Glutamatergic neuron (in vitro differentiated cells): Measurements from ENCODE around the gene CHN2. TPM values are rescaled to one million over a fixed set of nuclear protein-coding genes. Genes with fewer than 3 reads are reported as not detected.

ENCODE experiments used
- DNase-seq: peaks from one replicate; pipeline ENCODE4 v3.0.0; 2022
- H3K27ac Mint-ChIP-seq: one replicate; pipeline ENCODE4 v1.8.0; 2020; ENCODE audit warnings: mild to moderate bottlenecking, mixed read lengths, inconsistent platforms; ENCODE audit not compliant: unreplicated experiment
- H3K27me3 Mint-ChIP-seq: one replicate; pipeline ENCODE4 v1.8.0; 2020; ENCODE audit warnings: mild to moderate bottlenecking, moderate library complexity, mixed read lengths, inconsistent platforms; ENCODE audit not compliant: unreplicated experiment
- H3K36me3 Mint-ChIP-seq: one replicate; pipeline ENCODE4 v1.8.0; 2020; ENCODE audit warnings: mild to moderate bottlenecking, mixed read lengths, inconsistent platforms; ENCODE audit not compliant: unreplicated experiment
- H3K4me1 Mint-ChIP-seq: one replicate; pipeline ENCODE4 v1.8.0; 2020; ENCODE audit warnings: mild to moderate bottlenecking, low read depth, mixed read lengths, inconsistent platforms; ENCODE audit not compliant: unreplicated experiment
- H3K4me3 Mint-ChIP-seq: one replicate; pipeline ENCODE4 v1.8.0; 2020; ENCODE audit warnings: mild to moderate bottlenecking, mixed read lengths, inconsistent platforms; ENCODE audit not compliant: unreplicated experiment
- H3K9me3 Mint-ChIP-seq: one replicate; pipeline ENCODE4 v1.8.0; 2020; ENCODE audit warnings: mild to moderate bottlenecking, moderate library complexity, mixed read lengths, inconsistent platforms; ENCODE audit not compliant: unreplicated experiment
- total RNA-seq: library from RNA; stranded (reverse); fragmentation: NEBNext Ultra II Directional; extraction: Animal tissue kit (Norgen Biotek cat#: 25700); gene quantifications from one replicate; pipeline ENCODE4 v1.2.1, GENCODE V29; 2021; ENCODE audit not compliant: unreplicated experiment
- TF ChIP-seq, protein P1 (sequence below): fragments of 200-600 bp; sonication (generic); IDR thresholded peaks from one replicate; pipeline ENCODE4 v1.5.0; 2021; ENCODE audit not compliant: partially characterized antibody, unreplicated experiment

The CHN2 gene
- total RNA-seq, 1 donor from 2014 or later: 63.2 TPM

DNA sequence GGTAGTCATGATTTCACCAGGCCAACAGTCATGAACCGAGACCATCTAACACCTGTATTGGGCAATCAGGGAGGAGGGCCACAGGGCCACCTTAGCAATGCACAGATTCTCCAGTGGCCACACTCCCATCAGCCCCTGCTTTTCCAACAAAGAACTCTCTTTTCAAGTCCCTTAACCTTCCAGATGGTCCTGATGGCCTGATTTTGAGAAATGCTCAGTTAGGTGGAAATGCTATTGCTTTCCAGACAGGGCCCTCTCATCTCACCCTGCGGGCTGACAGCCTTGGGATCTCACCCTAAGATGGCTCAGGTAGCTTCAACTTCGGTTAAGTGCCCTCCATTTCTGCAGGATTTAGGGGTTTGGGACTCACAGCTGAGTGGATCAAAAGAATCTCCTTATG is 237.1 kb downstream of the CHN2 start:
- H3K4me1 Mint-ChIP-seq: no peaks in the 10 kb centered on the region
- H3K27me3 Mint-ChIP-seq: no peaks in the 10 kb centered on the region
- H3K9me3 Mint-ChIP-seq: peaks cover 2% of the 10 kb centered on the region
- TF ChIP-seq, protein P1, sequence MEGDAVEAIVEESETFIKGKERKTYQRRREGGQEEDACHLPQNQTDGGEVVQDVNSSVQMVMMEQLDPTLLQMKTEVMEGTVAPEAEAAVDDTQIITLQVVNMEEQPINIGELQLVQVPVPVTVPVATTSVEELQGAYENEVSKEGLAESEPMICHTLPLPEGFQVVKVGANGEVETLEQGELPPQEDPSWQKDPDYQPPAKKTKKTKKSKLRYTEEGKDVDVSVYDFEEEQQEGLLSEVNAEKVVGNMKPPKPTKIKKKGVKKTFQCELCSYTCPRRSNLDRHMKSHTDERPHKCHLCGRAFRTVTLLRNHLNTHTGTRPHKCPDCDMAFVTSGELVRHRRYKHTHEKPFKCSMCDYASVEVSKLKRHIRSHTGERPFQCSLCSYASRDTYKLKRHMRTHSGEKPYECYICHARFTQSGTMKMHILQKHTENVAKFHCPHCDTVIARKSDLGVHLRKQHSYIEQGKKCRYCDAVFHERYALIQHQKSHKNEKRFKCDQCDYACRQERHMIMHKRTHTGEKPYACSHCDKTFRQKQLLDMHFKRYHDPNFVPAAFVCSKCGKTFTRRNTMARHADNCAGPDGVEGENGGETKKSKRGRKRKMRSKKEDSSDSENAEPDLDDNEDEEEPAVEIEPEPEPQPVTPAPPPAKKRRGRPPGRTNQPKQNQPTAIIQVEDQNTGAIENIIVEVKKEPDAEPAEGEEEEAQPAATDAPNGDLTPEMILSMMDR: no peak
- no peak overlapping the region for H3K27ac Mint-ChIP-seq
- H3K36me3 Mint-ChIP-seq: peaks cover 4% of the 10 kb centered on the region
- DNase-seq: no peak
- no peak overlapping the region for H3K4me3 Mint-ChIP-seq

DNA sequence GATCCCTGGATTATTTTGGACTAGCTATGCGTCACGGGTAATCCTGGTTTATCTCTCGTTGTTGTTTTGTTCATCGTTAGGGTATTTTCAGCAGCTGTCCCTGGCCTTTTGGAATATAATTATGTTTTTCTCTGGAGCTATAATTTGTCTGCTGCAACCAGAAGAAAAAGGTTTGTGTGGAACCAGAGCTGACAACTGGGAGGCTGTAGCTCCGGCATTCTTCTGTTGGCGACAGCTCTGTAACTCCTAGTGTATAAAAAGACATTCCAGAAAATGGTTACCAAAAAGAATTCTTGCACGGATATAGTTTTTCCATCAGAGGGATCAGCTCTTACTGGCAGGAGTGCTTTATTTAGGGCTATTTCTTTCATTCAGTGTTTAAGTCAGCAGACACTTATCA is 238.1 kb downstream of the CHN2 start:
- peaks cover under 1% of the 10 kb centered on the region for H3K4me1 Mint-ChIP-seq

DNA sequence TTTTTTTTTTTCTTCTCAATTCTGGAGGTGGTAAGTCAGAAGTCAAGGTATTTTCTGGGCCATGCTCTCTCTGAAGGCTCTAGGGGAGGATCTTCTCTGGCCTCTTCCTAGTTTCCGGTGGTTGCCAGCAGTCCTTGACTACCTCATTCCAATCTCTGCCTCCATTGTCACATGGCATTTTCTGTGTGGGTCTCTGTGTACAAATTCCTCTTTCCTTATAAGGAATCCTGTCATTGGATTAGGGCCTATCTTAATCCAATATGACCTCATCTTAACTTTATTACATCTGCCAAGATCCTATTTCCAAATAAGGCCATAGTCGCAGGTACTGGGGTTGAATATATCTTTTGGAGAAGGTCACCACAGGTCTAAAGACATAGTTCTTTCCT is 239.8 kb downstream of the CHN2 start:
- no peak for DNase-seq
- peaks cover 4% of the 10 kb centered on the region for H3K36me3 Mint-ChIP-seq
- no peak overlapping the region for H3K27ac Mint-ChIP-seq
- H3K27me3 Mint-ChIP-seq: no peaks in the 10 kb centered on the region
- TF ChIP-seq, protein P1: no peak
- H3K9me3 Mint-ChIP-seq: peaks cover 2% of the 10 kb centered on the region
- no peak overlapping the region for H3K4me3 Mint-ChIP-seq
- peaks cover 4% of the 10 kb centered on the region for H3K4me1 Mint-ChIP-seq

More for the DNA sequence above, 238.1 kb downstream of the CHN2 start:
- H3K27ac Mint-ChIP-seq: no peak overlapping the region
- peaks cover 2% of the 10 kb centered on the region for H3K9me3 Mint-ChIP-seq
- H3K36me3 Mint-ChIP-seq: peaks cover 4% of the 10 kb centered on the region
- H3K27me3 Mint-ChIP-seq: no peaks in the 10 kb centered on the region
- TF ChIP-seq, protein P1: no peak
- DNase-seq: no peak
- H3K4me3 Mint-ChIP-seq: no peak overlapping the region

DNA sequence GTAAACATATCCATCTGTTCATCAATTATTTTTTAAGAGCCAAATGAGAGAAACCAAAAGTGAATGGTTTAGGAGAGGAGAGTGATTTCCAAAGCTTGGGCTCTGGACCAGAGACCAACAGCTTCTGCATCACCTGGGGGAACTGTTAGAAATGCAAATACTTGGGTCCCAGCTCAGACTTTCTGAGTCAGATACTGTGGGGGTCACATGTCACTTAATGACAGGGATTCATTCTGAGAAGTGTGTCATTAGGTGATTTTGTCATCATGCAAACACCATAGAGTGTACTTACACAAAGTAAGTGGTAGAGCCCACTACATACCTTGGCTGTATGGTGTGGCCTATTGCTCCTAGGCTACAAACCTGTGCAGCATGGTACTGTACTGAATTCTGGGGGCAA is 240.6 kb downstream of the CHN2 start:
- H3K4me1 Mint-ChIP-seq: peaks cover 4% of the 10 kb centered on the region
- peaks cover 2% of the 10 kb centered on the region for H3K9me3 Mint-ChIP-seq
- TF ChIP-seq, protein P1: no peak
- H3K27me3 Mint-ChIP-seq: no peaks in the 10 kb centered on the region
- DNase-seq: no peak
- H3K4me3 Mint-ChIP-seq: no peak overlapping the region
- peaks cover 4% of the 10 kb centered on the region for H3K36me3 Mint-ChIP-seq
- H3K27ac Mint-ChIP-seq: no peak overlapping the region

DNA sequence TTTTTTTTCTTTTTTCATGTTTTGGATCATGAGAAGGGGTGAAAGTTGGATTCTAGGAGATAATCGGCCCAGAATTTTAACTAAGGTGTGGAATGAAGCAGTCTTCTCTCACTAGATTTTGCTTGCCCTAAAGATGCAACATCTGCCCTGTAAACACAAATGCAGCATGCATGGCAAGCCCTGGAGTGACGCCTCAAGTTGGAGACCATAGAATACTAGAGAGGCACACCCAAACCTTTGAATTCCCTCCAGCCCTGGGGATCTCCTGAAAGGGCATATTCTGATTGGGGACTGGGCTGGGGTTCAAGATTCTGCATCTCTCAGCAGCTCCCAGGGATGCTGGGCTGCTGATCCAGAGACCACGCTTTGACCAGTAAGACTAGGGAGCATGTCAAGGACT is 241.3 kb downstream of the CHN2 start:
- H3K9me3 Mint-ChIP-seq: peaks cover 2% of the 10 kb centered on the region
- no peak for DNase-seq
- H3K36me3 Mint-ChIP-seq: peaks cover 4% of the 10 kb centered on the region
- TF ChIP-seq, protein P1: no peak
- no peaks in the 10 kb centered on the region for H3K27me3 Mint-ChIP-seq
- H3K4me1 Mint-ChIP-seq: peaks cover 4% of the 10 kb centered on the region
- no peak overlapping the region for H3K27ac Mint-ChIP-seq
- H3K4me3 Mint-ChIP-seq: no peak overlapping the region
